OCI-LY1 (cell line): ENCODE results near the gene LTA4H.
"Not testable (repeated sequence)": the region's sequence is repeated elsewhere in the genome, so short reads cannot be mapped to it uniquely, and the experiment has no call there.

ENCODE experiments used
- CTCF ChIP-seq: fragments of 200-600 bp; sonication (generic), shearing (Covaris generic); IDR thresholded peaks from 2 replicates; pipeline ENCODE4 v1.5.1; 2017; ENCODE audit warnings: mild to moderate bottlenecking, antibody characterized with exemption, low read length, moderate library complexity, mixed read lengths
- EZH2 ChIP-seq: fragments of 200-600 bp; sonication (generic), shearing (Covaris generic); IDR thresholded peaks from 2 replicates; pipeline ENCODE4 v1.8.0; 2017; ENCODE audit warnings: borderline replicate concordance, mixed run types, mild to moderate bottlenecking, antibody characterized with exemption, low read length, moderate library complexity, mixed read lengths

GRCh38 chr12:96065776-96066175 is 30.4 kb upstream of the LTA4H start:
- TF ChIP-seq CTCF, EZH2: not testable (repeated sequence)
